Measurements from ENCODE around the gene SRXN1. TPM values are rescaled to one million over a fixed set of nuclear protein-coding genes. Genes with fewer than 3 reads are reported as not detected.

Gene SRXN1
- total RNA-seq, 4 donors from 2014 or later: 73.4 to 158 (median 133) TPM

GRCh38 chr20:608970-609369 lies 44.0 kb downstream of the SRXN1 start:
- TF ChIP-seq, protein P1, sequence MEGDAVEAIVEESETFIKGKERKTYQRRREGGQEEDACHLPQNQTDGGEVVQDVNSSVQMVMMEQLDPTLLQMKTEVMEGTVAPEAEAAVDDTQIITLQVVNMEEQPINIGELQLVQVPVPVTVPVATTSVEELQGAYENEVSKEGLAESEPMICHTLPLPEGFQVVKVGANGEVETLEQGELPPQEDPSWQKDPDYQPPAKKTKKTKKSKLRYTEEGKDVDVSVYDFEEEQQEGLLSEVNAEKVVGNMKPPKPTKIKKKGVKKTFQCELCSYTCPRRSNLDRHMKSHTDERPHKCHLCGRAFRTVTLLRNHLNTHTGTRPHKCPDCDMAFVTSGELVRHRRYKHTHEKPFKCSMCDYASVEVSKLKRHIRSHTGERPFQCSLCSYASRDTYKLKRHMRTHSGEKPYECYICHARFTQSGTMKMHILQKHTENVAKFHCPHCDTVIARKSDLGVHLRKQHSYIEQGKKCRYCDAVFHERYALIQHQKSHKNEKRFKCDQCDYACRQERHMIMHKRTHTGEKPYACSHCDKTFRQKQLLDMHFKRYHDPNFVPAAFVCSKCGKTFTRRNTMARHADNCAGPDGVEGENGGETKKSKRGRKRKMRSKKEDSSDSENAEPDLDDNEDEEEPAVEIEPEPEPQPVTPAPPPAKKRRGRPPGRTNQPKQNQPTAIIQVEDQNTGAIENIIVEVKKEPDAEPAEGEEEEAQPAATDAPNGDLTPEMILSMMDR (IDR thresholded peaks at IDR 0.05): no peak
- TF ChIP-seq POLR2A (IDR thresholded peaks at IDR 0.05): no peak
- peak overlapping the region in 3 of 4 donors; percentile 8 to 54 (median 34) for H3K4me3 ChIP-seq
- H3K9me3 ChIP-seq: no peaks in the 10 kb centered on the region
- intact Hi-C loops (cut with DNase I): no loop called here
- peaks cover 0 to 70% (median 10%) of the 10 kb centered on the region in 4 donors for H3K27me3 ChIP-seq
- H3K27ac ChIP-seq: no peak overlapping the region
- 78 to 81% methylated on average over 4 to 8 of the region's 8 CpGs for WGBS, 2 donors
- peaks cover 0 to 24% (median 3%) of the 10 kb centered on the region in 3 donors for H3K4me1 ChIP-seq
- no peaks in the 10 kb centered on the region for H3K36me3 ChIP-seq
- DNase-seq: no peak

GRCh38 chr20:607476-607875 lies 45.5 kb downstream of the SRXN1 start:
- peaks cover 0 to 58% (median 10%) of the 10 kb centered on the region in 4 donors for H3K27me3 ChIP-seq

DNA sequence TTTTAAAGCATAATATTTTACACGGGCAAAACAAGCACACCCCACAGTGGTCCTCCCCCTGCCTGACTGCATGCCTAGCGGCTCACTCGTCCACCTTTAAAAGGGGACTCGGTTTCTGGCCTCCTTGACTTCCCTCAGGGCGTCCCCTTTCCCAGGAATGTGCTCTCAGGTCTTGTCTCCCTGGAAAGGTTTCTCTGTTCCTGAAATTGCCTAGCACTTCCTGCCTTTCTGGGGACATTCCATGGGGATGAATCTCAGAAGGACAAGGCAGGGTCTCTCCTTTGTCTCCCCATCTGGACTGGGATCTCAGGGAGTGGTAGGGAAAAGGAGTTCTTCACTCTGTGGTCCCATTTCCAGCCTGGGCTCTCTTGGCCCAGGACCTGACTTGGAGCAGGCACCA lies 47.8 kb downstream of the SRXN1 start:
- TF ChIP-seq POLR2A (IDR thresholded peaks at IDR 0.05): no peak
- TF ChIP-seq, protein P1 (IDR thresholded peaks at IDR 0.05): no peak
- Histone ChIP-seq H3K4me1 (peaks cover 0 to 9% (median 2%) of the 10 kb centered on the region in 3 donors), H3K4me3 (no peak overlapping the region), H3K9me3 (no peaks in the 10 kb centered on the region), H3K27ac (no peak overlapping the region), H3K36me3 (no peaks in the 10 kb centered on the region), H3K27me3 (peaks cover 0 to 36% (median 6%) of the 10 kb centered on the region in 4 donors)
- intact Hi-C loops (cut with DNase I): no loop called here
- no peak for DNase-seq
- WGBS, 2 donors: 43 to 46% methylated on average over 5 of the region's 5 CpGs

More at GRCh38 chr20:607476-607875, 45.5 kb downstream of the SRXN1 start:
- Histone ChIP-seq H3K27ac (no peak overlapping the region), H3K4me1 (peaks cover 0 to 24% (median 3%) of the 10 kb centered on the region in 3 donors), H3K9me3 (no peaks in the 10 kb centered on the region), H3K4me3 (no peak overlapping the region), H3K36me3 (no peaks in the 10 kb centered on the region)
- no peak for DNase-seq
- intact Hi-C loops (cut with DNase I): no loop called here
- WGBS, 2 donors: 94 to 100% methylated on average over 2 to 3 of the region's 6 CpGs
- TF ChIP-seq, protein P1 (IDR thresholded peaks at IDR 0.05): no peak
- TF ChIP-seq POLR2A (IDR thresholded peaks at IDR 0.05): no peak

GRCh38 chr20:603116-603640 lies 49.8 kb downstream of the SRXN1 start:
- intact Hi-C loops (cut with DNase I): no loop called here
- Histone ChIP-seq H3K27ac (no peak overlapping the region), H3K4me3 (no peak overlapping the region), H3K9me3 (no peaks in the 10 kb centered on the region), H3K4me1 (no peaks in the 10 kb centered on the region), H3K27me3 (peaks cover 0 to 15% (median 0%) of the 10 kb centered on the region in 4 donors), H3K36me3 (no peaks in the 10 kb centered on the region)
- DNase-seq: no peak
- 63 to 67% methylated on average over 8 of the region's 8 CpGs for WGBS, 2 donors
- TF ChIP-seq, protein P1 (IDR thresholded peaks at IDR 0.05): no peak
- TF ChIP-seq POLR2A (IDR thresholded peaks at IDR 0.05): no peak

DNA sequence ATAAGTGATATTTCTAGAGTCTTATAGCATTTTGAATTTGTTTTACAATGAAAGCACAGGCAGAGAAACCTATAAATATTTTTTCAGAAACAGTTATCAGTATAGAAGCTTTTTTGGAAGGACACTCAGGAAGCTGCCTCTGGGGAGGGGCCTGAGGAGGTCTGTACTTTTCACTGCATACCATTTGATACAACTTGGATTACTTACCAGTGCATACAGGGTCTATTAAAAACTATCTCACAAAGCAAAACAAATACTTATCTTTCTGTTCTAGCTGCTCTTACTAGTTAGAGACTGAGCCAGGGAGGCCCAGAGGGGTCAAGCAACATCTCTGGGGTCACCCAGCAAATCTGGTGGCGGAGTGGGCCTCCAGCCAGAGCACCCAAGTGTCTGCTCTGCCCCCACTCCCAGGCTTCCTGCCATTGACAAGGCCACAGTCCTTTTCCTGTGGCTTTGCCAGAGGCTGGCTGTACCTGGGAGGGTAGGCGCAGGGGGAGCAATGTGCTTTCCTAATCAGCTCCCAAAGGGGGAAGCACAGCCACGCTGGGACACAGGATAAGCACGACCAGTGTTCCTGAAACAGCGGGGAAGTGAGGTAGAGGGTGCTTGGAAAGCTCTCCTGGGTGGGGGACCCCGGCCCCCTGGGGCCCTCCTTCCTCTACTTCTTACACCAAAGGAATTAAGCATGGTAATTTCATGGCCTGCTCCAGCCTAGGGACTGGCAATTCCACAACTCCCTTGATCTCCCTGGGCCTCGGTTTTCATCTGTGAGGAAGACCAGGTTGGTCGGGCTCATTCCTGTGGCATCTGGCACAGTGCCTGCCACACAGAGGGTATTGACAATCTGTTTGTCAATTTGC lies 50.7 kb downstream of the SRXN1 start:
- Histone ChIP-seq H3K9me3 (no peaks in the 10 kb centered on the region), H3K27me3 (peaks cover 0 to 7% (median 0%) of the 10 kb centered on the region in 4 donors), H3K4me3 (no peak overlapping the region), H3K36me3 (no peaks in the 10 kb centered on the region), H3K27ac (no peak overlapping the region), H3K4me1 (no peaks in the 10 kb centered on the region)
- intact Hi-C loops (cut with DNase I): no loop called here
- TF ChIP-seq, protein P1 (IDR thresholded peaks at IDR 0.05): no peak
- no peak for DNase-seq
- WGBS, 2 donors: 54 to 56% methylated on average over 5 to 7 of the region's 8 CpGs
